ENCODE data around the gene PKIG.

The PKIG gene

GRCh38 chr20:44582311-44583025 lies at the start of gene PKIG:
Gene PKIG, plus strand, starts transcription at chr20:44582579. Its CDS starts 31,978 bp downstream, at chr20:44614557.
- no peak within 1 kb of the TSS for H3K27ac ChIP-seq
- TF ChIP-seq, protein P1, sequence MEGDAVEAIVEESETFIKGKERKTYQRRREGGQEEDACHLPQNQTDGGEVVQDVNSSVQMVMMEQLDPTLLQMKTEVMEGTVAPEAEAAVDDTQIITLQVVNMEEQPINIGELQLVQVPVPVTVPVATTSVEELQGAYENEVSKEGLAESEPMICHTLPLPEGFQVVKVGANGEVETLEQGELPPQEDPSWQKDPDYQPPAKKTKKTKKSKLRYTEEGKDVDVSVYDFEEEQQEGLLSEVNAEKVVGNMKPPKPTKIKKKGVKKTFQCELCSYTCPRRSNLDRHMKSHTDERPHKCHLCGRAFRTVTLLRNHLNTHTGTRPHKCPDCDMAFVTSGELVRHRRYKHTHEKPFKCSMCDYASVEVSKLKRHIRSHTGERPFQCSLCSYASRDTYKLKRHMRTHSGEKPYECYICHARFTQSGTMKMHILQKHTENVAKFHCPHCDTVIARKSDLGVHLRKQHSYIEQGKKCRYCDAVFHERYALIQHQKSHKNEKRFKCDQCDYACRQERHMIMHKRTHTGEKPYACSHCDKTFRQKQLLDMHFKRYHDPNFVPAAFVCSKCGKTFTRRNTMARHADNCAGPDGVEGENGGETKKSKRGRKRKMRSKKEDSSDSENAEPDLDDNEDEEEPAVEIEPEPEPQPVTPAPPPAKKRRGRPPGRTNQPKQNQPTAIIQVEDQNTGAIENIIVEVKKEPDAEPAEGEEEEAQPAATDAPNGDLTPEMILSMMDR (IDR thresholded peaks at IDR 0.05; ENCODE audit: low read depth, low read length) = no peak
- H3K36me3 ChIP-seq = no peaks in the 10 kb centered on the region
- no peaks in the 10 kb centered on the region for H3K9me3 ChIP-seq (ENCODE audit: severe bottlenecking)
- no peaks in the 10 kb centered on the region for H3K27me3 ChIP-seq (ENCODE audit: insufficient read depth, low read depth, severe bottlenecking)
- DNase-seq = no peak
- no peak within 1 kb of the TSS for H3K4me3 ChIP-seq (ENCODE audit: low read depth, low read length)

- H3K9me3 ChIP-seq (ENCODE audit: severe bottlenecking) = no peaks in the 10 kb centered on the region
- DNase-seq = no peak
- H3K27me3 ChIP-seq (ENCODE audit: insufficient read depth, low read depth, severe bottlenecking) = no peaks in the 10 kb centered on the region
- TF ChIP-seq, protein P1 (IDR thresholded peaks at IDR 0.05; ENCODE audit: low read depth, low read length) = no peak
- H3K4me3 ChIP-seq (ENCODE audit: low read depth, low read length) = no peak overlapping the region
- H3K36me3 ChIP-seq = no peaks in the 10 kb centered on the region
- no peak overlapping the region for H3K27ac ChIP-seq
Measured at GRCh38 chr20:44532981-44533331, 49.4 kb upstream of the PKIG start.

DNA sequence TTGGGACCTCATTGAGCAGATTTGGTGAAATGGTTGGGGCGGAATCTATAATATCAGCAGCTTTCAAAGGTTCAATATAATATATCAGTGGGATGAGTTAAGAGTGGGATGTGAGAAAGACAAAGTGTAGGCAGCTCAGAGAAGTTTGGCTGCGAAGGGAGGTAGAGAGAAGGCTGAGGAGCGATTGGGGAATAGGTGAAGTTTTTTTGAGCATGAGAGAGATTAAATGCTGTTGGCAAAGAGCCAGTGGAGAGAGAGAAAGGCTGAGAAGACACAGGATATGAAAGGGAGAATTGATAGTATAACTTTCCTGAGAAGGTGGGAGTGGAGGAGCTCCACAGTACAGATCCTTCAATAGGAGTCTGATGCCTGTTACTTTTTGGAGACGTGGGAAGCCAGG lies 48.5 kb upstream of the PKIG start:
- TF ChIP-seq, protein P1 (IDR thresholded peaks at IDR 0.05; ENCODE audit: low read depth, low read length) = no peak
- H3K36me3 ChIP-seq = no peaks in the 10 kb centered on the region
- H3K4me3 ChIP-seq (ENCODE audit: low read depth, low read length) = no peak overlapping the region
- no peaks in the 10 kb centered on the region for H3K27me3 ChIP-seq (ENCODE audit: insufficient read depth, low read depth, severe bottlenecking)
- H3K27ac ChIP-seq = no peak overlapping the region
- DNase-seq = no peak
- no peaks in the 10 kb centered on the region for H3K9me3 ChIP-seq (ENCODE audit: severe bottlenecking)

DNA sequence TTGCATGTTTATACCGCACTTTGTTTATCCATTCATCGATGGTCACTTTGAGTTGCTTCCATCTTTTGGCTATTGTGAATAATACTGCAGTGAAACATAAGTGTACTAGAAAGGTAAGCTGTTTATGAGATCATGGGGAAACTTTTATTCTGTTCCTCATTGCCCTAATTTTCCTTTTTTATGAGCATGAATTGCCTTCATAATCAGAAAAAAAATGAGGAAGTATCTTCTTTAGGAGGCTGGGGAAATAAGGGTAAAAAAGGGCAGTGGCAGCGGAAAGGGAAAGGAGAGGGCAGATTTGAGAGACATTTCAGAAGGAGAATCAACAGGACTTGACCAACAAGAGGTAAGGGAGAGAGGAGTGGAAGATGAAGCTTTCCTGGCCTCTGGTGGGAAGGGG lies 46.2 kb upstream of the PKIG start:
- no peaks in the 10 kb centered on the region for H3K27me3 ChIP-seq (ENCODE audit: insufficient read depth, low read depth, severe bottlenecking)
- H3K36me3 ChIP-seq = no peaks in the 10 kb centered on the region
- TF ChIP-seq, protein P1 (IDR thresholded peaks at IDR 0.05; ENCODE audit: low read depth, low read length) = no peak
- no peak overlapping the region for H3K27ac ChIP-seq
- no peaks in the 10 kb centered on the region for H3K9me3 ChIP-seq (ENCODE audit: severe bottlenecking)
- no peak overlapping the region for H3K4me3 ChIP-seq (ENCODE audit: low read depth, low read length)
- DNase-seq = no peak

- H3K4me3 ChIP-seq (ENCODE audit: low read depth, low read length) = no peak overlapping the region
- H3K27ac ChIP-seq = no peak overlapping the region
- no peaks in the 10 kb centered on the region for H3K9me3 ChIP-seq (ENCODE audit: severe bottlenecking)
- no peaks in the 10 kb centered on the region for H3K27me3 ChIP-seq (ENCODE audit: insufficient read depth, low read depth, severe bottlenecking)
- DNase-seq = no peak
- H3K36me3 ChIP-seq = no peaks in the 10 kb centered on the region
- TF ChIP-seq, protein P1 (IDR thresholded peaks at IDR 0.05; ENCODE audit: low read depth, low read length) = no peak
Measured at GRCh38 chr20:44537993-44538392, 44.4 kb upstream of the PKIG start.

DNA sequence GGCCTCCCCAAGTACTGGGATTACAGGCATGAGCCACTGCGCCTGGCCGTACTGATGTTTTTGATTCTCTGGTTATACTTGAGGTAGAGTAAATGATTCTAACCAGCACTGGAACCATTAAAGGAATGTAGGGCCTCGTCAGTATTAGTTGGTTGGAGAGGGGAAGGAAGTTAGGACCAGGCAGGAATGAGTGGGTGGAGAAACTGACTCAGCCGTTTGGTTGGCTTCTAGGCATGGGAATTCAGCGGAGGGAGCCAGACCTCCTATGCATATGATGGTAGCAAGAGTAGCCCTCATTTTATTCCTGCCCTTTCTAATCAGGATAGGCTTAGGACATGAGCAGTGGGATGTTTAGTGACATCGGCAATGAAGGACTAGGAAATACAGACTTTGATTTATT lies 41.5 kb upstream of the PKIG start:
- Histone ChIP-seq H3K27ac (no peak overlapping the region), H3K4me3 (ENCODE audit: low read depth, low read length) (no peak overlapping the region), H3K36me3 (no peaks in the 10 kb centered on the region), H3K27me3 (ENCODE audit: insufficient read depth, low read depth, severe bottlenecking) (no peaks in the 10 kb centered on the region), H3K9me3 (ENCODE audit: severe bottlenecking) (no peaks in the 10 kb centered on the region)
- TF ChIP-seq, protein P1 (IDR thresholded peaks at IDR 0.05; ENCODE audit: low read depth, low read length) = no peak
- DNase-seq = no peak
